Thyroid gland (tissue), 4 donors: Measurements from ENCODE around the gene PLCL2. TPM values are rescaled to one million over a fixed set of nuclear protein-coding genes. Genes with fewer than 3 reads are reported as not detected.

Source experiments
- DNase-seq, 2 donors: peaks; one replicate each; pipeline ENCODE4 v3.0.0-alpha.2; 2019
- H3K27ac ChIP-seq, 3 donors: fragments of 200-600 bp; sonication (generic); 1 replicate in 2 of 3; 2 replicates in 1 of 3; pipeline ENCODE4 v1.5.1; 2016 to 2019; ENCODE audit warnings: mild to moderate bottlenecking in 1 of 3, moderate library complexity in 1 of 3
- H3K27me3 ChIP-seq: fragments of 200-600 bp; sonication (generic); one replicate; pipeline ENCODE4 v1.5.1; 2019
- H3K36me3 ChIP-seq, 2 donors: fragments of 200-600 bp; sonication (generic); one replicate each; pipeline ENCODE4 v1.5.1; 2016 to 2019
- H3K4me1 ChIP-seq, 2 donors: fragments of 200-600 bp; sonication (generic); one replicate each; pipeline ENCODE4 v1.5.1; 2017 to 2019
- H3K4me3 ChIP-seq, 3 donors: fragments of 200-600 bp; sonication (generic); replicated peaks in 1 of 3; 1 replicate in 2 of 3; 2 replicates in 1 of 3; pipeline ENCODE4 v1.5.1; 2016; ENCODE audit warnings: mild to moderate bottlenecking in 1 of 3
- H3K9me3 ChIP-seq: fragments of 200-600 bp; sonication (generic); one replicate; pipeline ENCODE4 v1.5.1; 2017
- CTCF ChIP-seq, 6 experiments: fragments of 200-600 bp in 3 of 6; fragments of 450-650 bp in 3 of 6; sonication (generic) in 3 of 6; IDR thresholded peaks; one replicate each; pipeline ENCODE4 v1.5.1; 2016 to 2019; ENCODE audit warnings: antibody characterized with exemption in 6 of 6, mild to moderate bottlenecking in 2 of 6, inconsistent platforms in 1 of 6, moderate library complexity in 1 of 6
- POLR2A ChIP-seq, 2 donors: fragments of 450-650 bp; IDR thresholded peaks; one replicate each; pipeline ENCODE4 v1.6.1; 2017; ENCODE audit warnings: antibody characterized with exemption in 2 of 2, mild to moderate bottlenecking in 2 of 2, moderate library complexity in 1 of 2
- WGBS, 2 donors: methylation state at CpG; one replicate each; pipeline ENCODE4 v1.1.5; 2017; 5-methylcytosine and 5-hydroxymethylcytosine counted together
- intact Hi-C: fragments of 100-400 bp; cut with DNase I; formaldehyde crosslinking; loops from one replicate; pipeline ENCODE4 v1.15.1; 2023
- total RNA-seq, 4 donors: library from RNA; depleted of rRNA; stranded (reverse); fragments of >200 nt; gene quantifications; one replicate each; pipeline ENCODE4 v1.2.3, GENCODE V29; 2016

PLCL2 gene
- total RNA-seq, 4 donors from 2014 or later: 6.3 to 15.3 (median 9.3) TPM

- Histone ChIP-seq H3K27me3 (no peaks in the 10 kb centered on the region), H3K4me1 (no peaks in the 10 kb centered on the region), H3K4me3 (no peak overlapping the region), H3K27ac (no peak overlapping the region), H3K36me3 (no peaks in the 10 kb centered on the region), H3K9me3 (no peaks in the 10 kb centered on the region)
- DNase-seq: no peak
- 94 to 98% methylated on average over 3 of the region's 3 CpGs for WGBS, 2 donors
- TF ChIP-seq CTCF (IDR thresholded peaks at IDR 0.05): no peak
- intact Hi-C loops: no loop called here
Observed at GRCh38 chr3:16917980-16918682, 33.4 kb downstream of the PLCL2 start.

- intact Hi-C loops: no loop called here
- H3K4me3 ChIP-seq: no peak overlapping the region
- TF ChIP-seq POLR2A (IDR thresholded peaks at IDR 0.05) (no peak), CTCF (IDR thresholded peaks at IDR 0.05) (no peak)
- DNase-seq: no peak
- no peaks in the 10 kb centered on the region for H3K9me3 ChIP-seq
- H3K27me3 ChIP-seq: no peaks in the 10 kb centered on the region
- no peaks in the 10 kb centered on the region for H3K4me1 ChIP-seq
- H3K36me3 ChIP-seq: no peaks in the 10 kb centered on the region
- H3K27ac ChIP-seq: no peak overlapping the region
Observed at GRCh38 chr3:16918683-16919025, 33.9 kb downstream of the PLCL2 start.

- H3K4me1 ChIP-seq: no peaks in the 10 kb centered on the region
- WGBS, 2 donors: 96 to 100% methylated on average over 2 of the region's 2 CpGs
- no peak overlapping the region for H3K27ac ChIP-seq
- H3K9me3 ChIP-seq: no peaks in the 10 kb centered on the region
- H3K36me3 ChIP-seq: no peaks in the 10 kb centered on the region
- no peak overlapping the region for H3K4me3 ChIP-seq
- TF ChIP-seq POLR2A (IDR thresholded peaks at IDR 0.05) (no peak), CTCF (IDR thresholded peaks at IDR 0.05) (no peak)
- intact Hi-C loops: no loop called here
- DNase-seq: no peak
- no peaks in the 10 kb centered on the region for H3K27me3 ChIP-seq
Observed at GRCh38 chr3:16923112-16923511, 38.4 kb downstream of the PLCL2 start.

GRCh38 chr3:16927485-16927884 lies 42.7 kb downstream of the PLCL2 start:
- 80 to 100% methylated on average over 1 of the region's 1 CpG for WGBS, 2 donors
- no peak for DNase-seq
- Histone ChIP-seq H3K27me3 (no peaks in the 10 kb centered on the region), H3K4me1 (no peaks in the 10 kb centered on the region), H3K36me3 (no peaks in the 10 kb centered on the region), H3K9me3 (no peaks in the 10 kb centered on the region), H3K4me3 (no peak overlapping the region), H3K27ac (no peak overlapping the region)
- TF ChIP-seq CTCF (IDR thresholded peaks at IDR 0.05): no peak
- no peak for TF ChIP-seq POLR2A (IDR thresholded peaks at IDR 0.05)
- intact Hi-C loops: no loop called here

- TF ChIP-seq CTCF (IDR thresholded peaks at IDR 0.05) (no peak), POLR2A (IDR thresholded peaks at IDR 0.05) (no peak)
- H3K36me3 ChIP-seq: no peaks in the 10 kb centered on the region
- no peaks in the 10 kb centered on the region for H3K4me1 ChIP-seq
- no peaks in the 10 kb centered on the region for H3K27me3 ChIP-seq
- no peak overlapping the region for H3K27ac ChIP-seq
- DNase-seq: no peak
- H3K4me3 ChIP-seq: no peak overlapping the region
- WGBS, 2 donors: 56 to 66% methylated on average over 5 of the region's 8 CpGs
- no peaks in the 10 kb centered on the region for H3K9me3 ChIP-seq
- intact Hi-C loops: no loop called here
Observed at GRCh38 chr3:16928386-16929132, 43.8 kb downstream of the PLCL2 start.
